Measurements from ENCODE around the gene SLC44A1.

The SLC44A1 gene

DNA sequence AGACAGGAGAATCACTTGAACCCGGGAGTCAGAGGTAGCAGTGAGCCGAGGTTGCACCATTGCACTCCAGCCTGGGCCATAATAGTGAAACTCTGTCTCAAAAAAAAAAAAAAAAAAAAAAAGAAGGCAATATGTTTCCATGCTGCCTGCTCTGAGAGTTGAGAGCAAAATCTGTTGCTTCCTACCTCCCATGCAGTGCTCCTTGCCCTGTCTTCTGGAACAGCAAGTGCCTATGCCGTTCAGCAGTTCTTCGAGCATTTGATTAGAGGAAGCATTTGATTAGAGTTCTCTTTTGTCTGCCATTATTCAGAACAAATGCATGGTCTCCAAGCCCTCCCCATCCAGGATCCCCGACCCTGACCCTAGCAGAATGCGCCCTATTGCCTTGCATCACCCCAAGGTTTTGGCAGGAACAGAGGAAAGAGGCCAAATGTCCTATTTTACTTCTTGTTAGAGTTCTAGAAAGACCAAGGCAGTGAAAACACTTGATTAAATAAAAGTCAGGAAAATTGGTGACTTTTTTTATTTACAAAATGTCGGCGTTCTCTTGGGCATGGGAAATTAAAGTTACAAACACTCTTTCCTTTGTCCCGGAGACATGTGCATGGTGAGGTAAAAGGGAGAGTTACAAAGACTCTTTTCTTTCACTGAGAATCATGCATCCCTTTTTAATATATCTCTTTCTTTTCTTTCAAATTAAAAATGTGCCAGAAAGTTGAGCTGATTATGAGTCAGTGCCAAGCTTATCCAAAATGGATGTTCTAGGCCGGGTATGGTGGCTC is 175.6 kb downstream of the SLC44A1 start:
- H3K9me3 ChIP-seq (ENCODE audit: insufficient read depth, low read depth, low read length), result no peaks in the 10 kb centered on the region
- H3K27ac ChIP-seq (ENCODE audit: low read length), result no peak overlapping the region
- H3K27me3 ChIP-seq (ENCODE audit: insufficient read depth, low read length), result no peaks in the 10 kb centered on the region
- H3K4me3 ChIP-seq (ENCODE audit: low read length), result no peak overlapping the region
- H3K9ac ChIP-seq (ENCODE audit: low read depth, low read length), result no peak overlapping the region
- peaks cover 2% of the 10 kb centered on the region; the same call in 1 of the 2 replicates for H3K4me1 ChIP-seq (ENCODE audit: insufficient read depth, low read length)
- H3K36me3 ChIP-seq (ENCODE audit: insufficient read depth, low read depth, low read length), result no peaks in the 10 kb centered on the region

DNA sequence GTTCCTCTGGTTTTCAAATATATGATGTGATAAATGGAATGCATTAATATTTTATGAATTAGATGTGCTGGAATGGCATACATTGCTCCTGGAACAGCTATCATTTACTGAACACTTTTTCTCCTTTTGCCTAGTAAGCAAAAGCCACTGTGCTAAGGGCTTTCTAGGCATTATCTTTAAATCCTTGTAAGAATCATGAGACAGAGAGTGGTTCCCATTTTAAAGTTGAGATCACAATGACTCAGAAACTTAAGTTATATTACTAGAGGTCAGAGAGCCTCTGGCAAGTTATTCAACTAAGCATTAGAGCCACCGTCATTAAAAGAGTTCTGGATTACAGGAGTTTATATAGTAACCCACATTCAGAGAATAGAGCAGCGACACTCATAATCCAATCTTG is 176.7 kb downstream of the SLC44A1 start:
- Histone ChIP-seq H3K27me3 (ENCODE audit: insufficient read depth, low read length) (no peaks in the 10 kb centered on the region), H3K4me1 (ENCODE audit: insufficient read depth, low read length) (no peaks in the 10 kb centered on the region)

GRCh38 chr9:105421864-105422263 is 177.4 kb downstream of the SLC44A1 start:
- Histone ChIP-seq H3K4me1 (ENCODE audit: insufficient read depth, low read length) (no peaks in the 10 kb centered on the region), H3K27ac (ENCODE audit: low read length) (no peak overlapping the region), H3K36me3 (ENCODE audit: insufficient read depth, low read depth, low read length) (no peaks in the 10 kb centered on the region), H3K27me3 (ENCODE audit: insufficient read depth, low read length) (no peaks in the 10 kb centered on the region), H3K4me3 (ENCODE audit: low read length) (no peak overlapping the region), H3K9me3 (ENCODE audit: insufficient read depth, low read depth, low read length) (no peaks in the 10 kb centered on the region), H3K9ac (ENCODE audit: low read depth, low read length) (no peak overlapping the region)

More for the DNA sequence above, 176.7 kb downstream of the SLC44A1 start:
- H3K9ac ChIP-seq (ENCODE audit: low read depth, low read length), result no peak overlapping the region
- no peaks in the 10 kb centered on the region for H3K9me3 ChIP-seq (ENCODE audit: insufficient read depth, low read depth, low read length)
- no peak overlapping the region for H3K27ac ChIP-seq (ENCODE audit: low read length)
- H3K4me3 ChIP-seq (ENCODE audit: low read length), result no peak overlapping the region
- no peaks in the 10 kb centered on the region for H3K36me3 ChIP-seq (ENCODE audit: insufficient read depth, low read depth, low read length)

GRCh38 chr9:105425816-105426433 is 181.5 kb downstream of the SLC44A1 start:
- Histone ChIP-seq H3K4me3 (ENCODE audit: low read length) (no peak overlapping the region), H3K9me3 (ENCODE audit: insufficient read depth, low read depth, low read length) (no peaks in the 10 kb centered on the region), H3K27me3 (ENCODE audit: insufficient read depth, low read length) (no peaks in the 10 kb centered on the region), H3K27ac (ENCODE audit: low read length) (no peak overlapping the region), H3K9ac (ENCODE audit: low read depth, low read length) (no peak overlapping the region), H3K4me1 (ENCODE audit: insufficient read depth, low read length) (no peaks in the 10 kb centered on the region), H3K36me3 (ENCODE audit: insufficient read depth, low read depth, low read length) (no peaks in the 10 kb centered on the region)

DNA sequence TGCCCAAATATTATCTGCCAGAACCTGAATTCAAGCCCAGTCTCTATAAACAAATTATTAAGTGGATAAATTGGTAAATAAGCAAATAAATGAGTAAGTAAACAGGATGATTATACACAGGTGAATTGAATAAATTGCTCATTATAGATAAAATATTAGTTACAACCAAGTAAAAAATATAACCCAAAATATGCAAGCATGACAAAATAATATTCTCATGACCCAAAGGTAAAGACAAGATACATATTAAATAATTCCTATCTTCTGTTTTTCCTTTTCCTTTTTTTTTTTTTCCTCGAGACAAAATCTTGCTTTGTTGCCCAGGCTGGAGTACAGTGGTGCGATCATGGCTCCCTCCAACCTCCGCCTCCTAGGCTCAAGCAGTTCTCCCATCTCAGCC is 182.2 kb downstream of the SLC44A1 start:
- no peaks in the 10 kb centered on the region for H3K9me3 ChIP-seq (ENCODE audit: insufficient read depth, low read depth, low read length)
- no peaks in the 10 kb centered on the region for H3K4me1 ChIP-seq (ENCODE audit: insufficient read depth, low read length)
- no peaks in the 10 kb centered on the region for H3K27me3 ChIP-seq (ENCODE audit: insufficient read depth, low read length)
- no peak overlapping the region for H3K4me3 ChIP-seq (ENCODE audit: low read length)
- no peak overlapping the region for H3K27ac ChIP-seq (ENCODE audit: low read length)
- H3K36me3 ChIP-seq (ENCODE audit: insufficient read depth, low read depth, low read length), result no peaks in the 10 kb centered on the region
- H3K9ac ChIP-seq (ENCODE audit: low read depth, low read length), result no peak overlapping the region

DNA sequence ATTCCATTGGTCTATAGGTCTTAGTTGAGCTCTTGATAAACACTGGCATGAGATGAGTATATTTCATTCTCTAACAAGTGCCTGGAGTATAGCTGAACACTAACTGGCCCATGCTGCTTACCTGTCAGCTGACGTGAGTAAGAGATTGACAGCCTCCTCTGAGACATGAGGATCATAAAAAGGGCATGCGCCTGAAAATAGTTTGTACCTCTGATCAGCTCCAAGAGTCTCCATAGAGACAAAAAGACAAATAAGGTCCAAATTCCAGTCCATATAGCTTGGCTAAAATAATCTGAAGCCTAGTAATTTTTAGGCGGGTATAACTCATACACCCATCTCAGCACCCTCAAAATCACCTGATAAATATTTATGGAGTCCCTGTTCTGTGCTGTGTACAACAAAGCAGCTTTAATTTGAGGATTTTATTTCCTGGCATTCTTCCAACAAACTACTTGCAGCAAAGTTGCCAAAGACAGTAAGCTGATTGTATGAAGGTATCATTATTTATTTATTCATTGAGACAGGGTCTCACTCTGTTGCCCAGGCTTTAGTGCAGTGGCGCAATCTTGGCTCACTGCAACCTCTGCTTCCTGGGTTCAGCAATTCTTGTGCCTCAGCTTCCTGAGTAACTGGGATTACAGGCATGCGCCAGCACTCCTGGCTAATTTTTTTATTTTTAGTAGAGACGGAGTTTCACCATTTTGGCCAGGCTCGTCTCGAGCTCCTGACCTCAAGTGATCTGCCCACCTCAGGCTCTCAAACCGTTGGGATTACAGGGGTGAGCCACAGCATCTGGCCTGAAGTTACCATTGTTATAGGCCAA is 187.2 kb downstream of the SLC44A1 start:
- no peak overlapping the region for H3K27ac ChIP-seq (ENCODE audit: low read length)
- no peak overlapping the region for H3K9ac ChIP-seq (ENCODE audit: low read depth, low read length)
- H3K27me3 ChIP-seq (ENCODE audit: insufficient read depth, low read length), result no peaks in the 10 kb centered on the region
- no peak overlapping the region for H3K4me3 ChIP-seq (ENCODE audit: low read length)
- H3K36me3 ChIP-seq (ENCODE audit: insufficient read depth, low read depth, low read length), result no peaks in the 10 kb centered on the region
- no peaks in the 10 kb centered on the region for H3K9me3 ChIP-seq (ENCODE audit: insufficient read depth, low read depth, low read length)
- no peaks in the 10 kb centered on the region for H3K4me1 ChIP-seq (ENCODE audit: insufficient read depth, low read length)

DNA sequence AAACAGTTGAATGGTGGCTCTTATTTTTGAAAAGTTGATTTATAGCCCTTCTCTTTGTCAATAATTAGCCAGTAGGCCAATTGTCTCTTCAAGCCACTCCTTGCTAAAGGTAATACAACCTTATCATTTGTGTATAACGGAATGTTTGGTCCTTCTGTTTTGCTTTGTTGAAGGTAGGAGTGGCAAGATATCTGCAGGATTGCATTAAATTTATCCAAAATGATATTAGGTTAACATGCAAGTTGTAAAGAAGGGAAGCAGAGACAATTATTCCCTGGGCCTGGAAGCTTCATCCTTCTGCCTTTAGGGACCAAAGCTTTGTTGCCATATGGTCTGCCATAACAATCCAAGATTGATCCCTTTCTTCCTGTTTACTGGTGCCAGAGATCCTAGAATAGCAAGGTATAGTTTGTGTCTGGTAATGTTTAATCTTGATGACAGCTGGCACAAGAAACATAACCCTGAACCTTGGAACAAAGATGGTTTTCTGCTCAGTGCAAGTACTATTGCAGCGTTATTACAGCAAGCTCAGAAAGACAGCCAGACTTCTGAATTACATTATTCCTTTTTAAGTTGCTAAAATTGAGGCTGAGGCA is 187.9 kb downstream of the SLC44A1 start:
- no peaks in the 10 kb centered on the region for H3K36me3 ChIP-seq (ENCODE audit: insufficient read depth, low read depth, low read length)
- no peaks in the 10 kb centered on the region for H3K27me3 ChIP-seq (ENCODE audit: insufficient read depth, low read length)
- no peak overlapping the region for H3K9ac ChIP-seq (ENCODE audit: low read depth, low read length)
- H3K27ac ChIP-seq (ENCODE audit: low read length), result no peak overlapping the region
- no peaks in the 10 kb centered on the region for H3K9me3 ChIP-seq (ENCODE audit: insufficient read depth, low read depth, low read length)
- H3K4me1 ChIP-seq (ENCODE audit: insufficient read depth, low read length), result no peaks in the 10 kb centered on the region
- H3K4me3 ChIP-seq (ENCODE audit: low read length), result no peak overlapping the region

- no peak overlapping the region for H3K27ac ChIP-seq (ENCODE audit: low read length)
- H3K36me3 ChIP-seq (ENCODE audit: insufficient read depth, low read depth, low read length), result no peaks in the 10 kb centered on the region
- H3K9me3 ChIP-seq (ENCODE audit: insufficient read depth, low read depth, low read length), result no peaks in the 10 kb centered on the region
- no peaks in the 10 kb centered on the region for H3K27me3 ChIP-seq (ENCODE audit: insufficient read depth, low read length)
- no peak overlapping the region for H3K9ac ChIP-seq (ENCODE audit: low read depth, low read length)
- no peaks in the 10 kb centered on the region for H3K4me1 ChIP-seq (ENCODE audit: insufficient read depth, low read length)
- no peak overlapping the region for H3K4me3 ChIP-seq (ENCODE audit: low read length)
These were observed 191.0 kb downstream of the SLC44A1 start for GRCh38 chr9:105435453-105435852.

GRCh38 chr9:105436783-105437182 is 192.3 kb downstream of the SLC44A1 start:
- no peaks in the 10 kb centered on the region for H3K9me3 ChIP-seq (ENCODE audit: insufficient read depth, low read depth, low read length)
- no peaks in the 10 kb centered on the region for H3K36me3 ChIP-seq (ENCODE audit: insufficient read depth, low read depth, low read length)
- no peak overlapping the region for H3K9ac ChIP-seq (ENCODE audit: low read depth, low read length)
- H3K4me1 ChIP-seq (ENCODE audit: insufficient read depth, low read length), result no peaks in the 10 kb centered on the region
- H3K4me3 ChIP-seq (ENCODE audit: low read length), result no peak overlapping the region
- H3K27me3 ChIP-seq (ENCODE audit: insufficient read depth, low read length), result no peaks in the 10 kb centered on the region
- no peak overlapping the region for H3K27ac ChIP-seq (ENCODE audit: low read length)

DNA sequence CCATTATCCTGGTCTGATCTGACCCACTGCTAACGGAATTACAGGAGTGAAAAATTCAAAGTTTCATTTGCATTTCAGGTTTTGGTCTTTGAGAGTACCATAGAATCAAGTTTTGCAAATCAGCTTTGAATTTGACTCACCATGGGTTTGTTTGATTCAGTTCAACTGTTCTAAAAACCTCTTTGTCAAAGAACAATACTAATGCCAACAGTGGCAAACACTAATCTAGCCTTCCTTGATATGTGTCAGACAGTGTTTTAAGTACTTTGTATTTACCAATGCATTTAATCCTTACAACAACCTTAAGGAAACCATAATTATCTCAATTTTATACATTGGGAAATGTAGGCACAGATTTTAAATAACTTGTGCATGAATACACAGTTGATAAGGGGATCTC is 193.3 kb downstream of the SLC44A1 start:
- no peak overlapping the region for H3K27ac ChIP-seq (ENCODE audit: low read length)
- no peak overlapping the region for H3K9ac ChIP-seq (ENCODE audit: low read depth, low read length)
- H3K4me1 ChIP-seq (ENCODE audit: insufficient read depth, low read length), result no peaks in the 10 kb centered on the region
- H3K9me3 ChIP-seq (ENCODE audit: insufficient read depth, low read depth, low read length), result no peaks in the 10 kb centered on the region
- no peaks in the 10 kb centered on the region for H3K27me3 ChIP-seq (ENCODE audit: insufficient read depth, low read length)
- H3K36me3 ChIP-seq (ENCODE audit: insufficient read depth, low read depth, low read length), result no peaks in the 10 kb centered on the region
- no peak overlapping the region for H3K4me3 ChIP-seq (ENCODE audit: low read length)

DNA sequence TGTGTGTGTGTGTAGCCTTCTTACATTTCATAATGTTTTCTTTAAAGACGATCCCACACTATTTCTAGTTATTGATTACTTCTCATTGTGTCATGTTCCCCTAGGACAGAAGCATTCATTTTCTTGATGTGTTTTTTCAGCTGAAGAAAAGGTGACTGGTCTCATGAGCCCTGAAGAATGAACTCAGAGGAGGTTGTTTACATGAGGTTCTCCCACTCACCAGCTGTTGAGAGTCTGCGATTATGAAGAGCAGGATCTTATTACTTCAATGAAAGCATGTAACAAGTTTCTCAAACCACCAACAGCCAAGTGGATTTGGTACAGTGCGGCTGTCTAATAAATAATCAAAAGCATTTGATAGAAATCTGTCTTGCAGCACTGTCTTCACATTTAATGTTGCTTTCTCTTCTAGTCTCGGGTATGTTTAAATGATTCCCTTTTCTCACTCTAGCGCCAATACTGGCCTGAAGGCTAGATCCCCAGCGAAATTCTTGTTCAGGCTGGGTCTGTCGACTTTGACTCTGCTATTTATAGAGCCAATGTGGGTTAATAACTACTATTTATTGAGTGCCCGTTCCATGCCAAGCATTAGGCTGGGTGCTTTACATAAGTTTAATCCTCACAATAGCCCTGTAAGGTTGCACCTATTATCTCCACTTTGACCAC is 193.8 kb downstream of the SLC44A1 start:
- H3K9ac ChIP-seq (ENCODE audit: low read depth, low read length), result no peak overlapping the region
- H3K36me3 ChIP-seq (ENCODE audit: insufficient read depth, low read depth, low read length), result no peaks in the 10 kb centered on the region
- H3K4me1 ChIP-seq (ENCODE audit: insufficient read depth, low read length), result no peaks in the 10 kb centered on the region
- H3K27me3 ChIP-seq (ENCODE audit: insufficient read depth, low read length), result no peaks in the 10 kb centered on the region
- no peak overlapping the region for H3K4me3 ChIP-seq (ENCODE audit: low read length)
- no peaks in the 10 kb centered on the region for H3K9me3 ChIP-seq (ENCODE audit: insufficient read depth, low read depth, low read length)
- H3K27ac ChIP-seq (ENCODE audit: low read length), result no peak overlapping the region
